HG03196 (cell line): ENCODE results near the gene AGBL4.
"Not testable (repeated sequence)": the region's sequence is repeated elsewhere in the genome, so short reads cannot be mapped to it uniquely, and the experiment has no call there.

ENCODE experiments used
- ATAC-seq: cut with Tn5 transposase; IDR thresholded peaks from one replicate; pipeline ENCODE4 v1.9.1; 2021; ENCODE audit not compliant: unreplicated experiment

The AGBL4 gene

DNA sequence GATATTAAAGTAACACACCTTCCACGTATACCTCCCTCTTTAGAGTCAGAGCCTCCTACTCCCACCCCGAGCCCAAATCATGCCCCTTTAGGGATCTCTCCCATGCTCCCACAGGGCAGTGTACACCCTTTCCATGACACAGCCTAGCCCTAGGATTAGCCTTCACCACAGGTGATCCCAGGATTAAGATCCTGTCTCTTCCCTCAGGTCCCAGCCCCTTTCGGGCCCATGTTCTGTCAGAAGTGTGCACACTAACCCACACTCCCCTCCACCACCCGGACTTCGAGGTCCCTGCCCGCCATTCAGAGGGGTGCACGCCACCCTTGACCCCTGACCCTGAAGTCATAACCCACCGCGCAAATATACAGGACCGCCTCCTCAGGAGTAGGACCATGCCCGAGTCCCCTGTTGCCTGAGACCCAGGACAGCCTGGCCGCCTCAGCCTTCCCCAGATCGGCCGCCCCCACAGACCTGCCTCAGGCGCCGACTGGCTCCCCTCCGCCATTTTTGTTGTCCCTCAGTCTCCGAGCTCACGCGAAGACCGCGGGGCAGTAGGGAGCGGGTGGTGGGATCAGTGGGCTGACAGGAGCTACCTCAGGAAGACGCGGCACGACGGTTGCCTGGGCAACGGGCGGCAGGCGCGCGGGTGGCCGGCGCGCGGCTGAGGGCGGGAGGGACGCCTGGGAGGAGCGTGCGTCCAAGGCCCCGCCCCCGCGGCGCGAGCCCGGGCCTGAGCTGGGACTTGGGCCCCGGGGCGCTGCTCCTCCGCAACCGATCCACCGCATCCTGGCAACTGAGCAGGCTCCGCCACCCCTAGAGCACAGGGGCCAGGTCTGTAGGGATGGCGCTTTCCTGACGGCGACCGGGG lies at the start of gene AGBL4:
TSS of gene AGBL4 (minus strand) at position 663 of the 868 bp plus-strand sequence.
- ATAC-seq, result no peak

DNA sequence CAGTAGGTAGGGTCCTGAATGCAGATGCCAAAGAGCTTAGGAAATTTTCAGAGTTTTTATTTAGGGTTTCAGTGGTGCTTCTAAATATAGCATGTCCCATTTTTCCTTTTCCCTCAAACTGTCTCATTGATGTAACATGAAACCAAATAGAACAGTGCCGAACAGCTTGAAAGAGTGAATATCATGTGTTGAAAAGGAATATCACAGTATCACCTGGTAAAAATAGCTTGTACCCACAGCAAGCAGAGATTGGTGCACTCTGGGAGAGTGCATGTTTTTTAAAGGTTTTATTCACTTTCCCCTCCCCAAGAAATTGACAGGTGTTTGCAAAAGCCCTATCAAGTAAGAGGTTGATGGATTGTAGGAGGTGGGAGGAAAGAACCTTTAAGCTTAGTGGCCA lies 43.1 kb upstream of the AGBL4 start:
- ATAC-seq, result no peak

DNA sequence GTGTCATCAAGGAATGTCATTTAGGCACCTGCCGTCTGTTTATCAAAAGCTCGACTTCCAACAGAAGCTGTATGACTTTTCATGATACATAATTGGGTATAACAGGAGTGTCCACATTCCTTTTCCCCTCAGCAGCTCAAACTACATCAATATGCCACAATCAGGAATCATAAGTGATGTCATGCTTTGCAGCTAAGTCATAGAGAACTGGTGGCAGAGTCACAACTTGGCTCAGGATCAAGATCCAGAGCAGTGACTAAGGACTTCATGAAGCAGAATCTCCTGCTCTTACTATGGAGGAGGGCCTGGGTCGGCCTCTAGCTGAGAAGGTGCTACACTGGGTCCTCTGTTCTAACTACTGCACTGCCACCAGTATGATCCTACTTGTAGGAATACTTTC lies 36.5 kb upstream of the AGBL4 start:
- no peak for ATAC-seq

DNA sequence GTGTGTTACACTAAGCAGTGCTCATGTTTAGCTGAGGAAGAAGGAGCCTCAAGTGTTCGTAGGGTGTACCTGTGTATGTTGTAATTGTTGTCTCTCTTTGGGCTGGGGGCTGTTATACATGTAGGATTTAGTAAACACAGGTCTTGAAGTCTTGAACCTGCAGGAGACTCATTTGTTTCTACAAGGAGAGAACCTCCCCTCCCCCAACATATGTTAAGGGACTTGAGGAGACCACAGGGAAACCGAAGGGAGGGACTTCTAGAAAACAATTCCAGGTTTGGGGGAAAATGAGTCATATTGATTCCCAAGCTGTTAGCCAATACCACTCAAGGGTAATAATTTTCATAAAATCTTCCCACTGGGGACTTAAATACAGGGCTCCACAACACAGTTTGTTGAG lies 25.0 kb upstream of the AGBL4 start:
- ATAC-seq, result no peak

DNA sequence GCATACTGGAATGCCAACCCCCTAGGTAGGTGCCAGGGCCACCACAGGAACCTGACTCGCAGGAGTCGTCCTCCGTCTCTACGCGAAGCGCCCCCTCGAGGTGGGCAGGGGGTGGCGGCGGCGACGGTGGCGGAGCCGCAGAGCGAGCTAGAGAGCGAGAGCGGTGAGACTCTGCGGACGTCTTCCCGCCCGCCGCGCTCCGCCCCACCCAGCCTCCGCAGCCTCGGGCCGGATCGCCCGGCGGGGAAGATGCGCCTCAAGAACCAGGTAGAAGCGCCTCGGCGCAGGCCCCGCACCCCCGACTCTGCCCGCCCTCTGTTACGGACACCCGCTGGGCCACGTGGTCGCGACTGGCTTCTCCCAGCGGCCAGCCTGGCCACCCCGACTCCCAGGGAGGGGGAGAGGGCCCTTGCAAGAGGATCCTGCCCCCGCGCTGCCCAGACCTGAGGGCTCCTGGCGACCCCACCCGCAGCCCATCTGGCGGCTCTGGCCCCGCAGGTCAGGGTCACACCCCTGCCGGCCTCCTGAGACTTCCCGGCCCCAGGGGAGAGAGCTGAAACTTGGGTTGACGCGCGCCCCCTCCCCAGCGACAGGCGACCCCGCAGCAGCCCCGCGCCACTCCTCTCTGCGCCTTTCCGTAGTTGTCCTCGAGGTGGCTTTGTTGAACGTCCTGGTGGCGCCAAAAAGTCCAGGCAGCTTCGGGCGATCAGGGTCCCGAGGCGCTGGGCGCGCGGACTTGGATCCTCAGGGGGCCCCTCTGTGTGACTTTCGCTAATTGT lies 24.4 kb upstream of the AGBL4 start:
- no peak for ATAC-seq

DNA sequence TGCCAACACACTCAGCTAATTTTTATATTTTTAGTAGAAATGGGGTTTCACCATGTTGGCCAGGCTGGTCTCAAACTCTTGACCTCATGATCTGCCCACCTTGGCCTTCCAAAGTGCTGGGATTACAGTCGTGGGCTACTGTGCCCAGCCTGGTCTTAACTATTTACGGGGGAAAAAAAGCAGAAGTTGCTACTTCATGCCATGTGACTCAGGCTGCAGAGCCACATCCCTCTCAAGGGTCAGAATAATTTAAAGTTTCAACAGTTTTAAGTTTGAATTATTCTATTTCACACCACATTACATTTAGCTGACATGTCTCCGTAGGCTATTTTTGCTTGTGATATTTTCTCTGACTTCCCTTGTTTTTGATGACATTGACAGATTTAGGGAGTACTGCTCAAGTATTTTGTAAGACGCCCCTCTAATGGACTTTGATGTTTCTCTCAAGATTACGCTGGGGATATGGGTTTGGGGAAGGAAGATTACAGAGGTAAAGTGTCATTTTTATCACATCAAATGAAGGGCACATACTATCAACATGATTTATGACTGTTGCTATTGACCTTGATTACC lies 14.6 kb upstream of the AGBL4 start:
- ATAC-seq, result no peak

DNA sequence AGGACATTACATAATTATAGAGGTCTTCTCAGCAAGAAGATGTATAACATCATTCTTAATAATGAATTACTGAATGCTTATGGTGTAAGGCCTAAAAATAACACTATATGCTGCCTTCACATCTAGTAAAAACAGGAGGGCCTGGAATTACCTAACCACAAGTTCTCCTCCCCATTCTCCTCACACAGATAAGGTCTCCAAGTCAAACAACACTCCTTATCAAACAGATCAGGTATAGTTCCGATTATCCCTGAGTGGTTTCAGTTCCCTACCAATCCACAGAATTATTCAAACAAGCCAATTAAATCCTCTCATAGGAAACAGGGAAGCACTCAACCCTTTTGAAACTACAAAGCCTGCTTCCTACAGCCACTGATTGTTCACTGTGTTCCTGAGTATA lies 4.0 kb upstream of the AGBL4 start:
- no peak for ATAC-seq

DNA sequence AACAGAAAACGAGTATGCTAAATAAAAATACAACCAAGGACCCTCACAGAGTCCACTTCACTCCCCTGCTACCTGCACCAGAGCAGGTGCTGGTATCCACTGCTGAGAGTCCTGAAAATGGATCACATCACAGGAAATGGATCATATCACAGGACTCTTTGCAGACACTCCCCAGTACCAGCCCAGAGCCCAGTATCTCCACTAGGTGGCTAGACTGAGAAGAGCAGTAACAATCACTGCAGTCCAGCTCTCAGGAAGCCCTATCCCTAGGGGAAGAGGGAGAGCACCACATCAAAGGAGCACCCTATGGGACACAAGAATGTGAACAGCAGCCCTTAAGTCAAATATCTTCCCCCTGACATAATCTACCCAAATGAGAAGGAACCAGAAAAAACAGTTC lies 28.0 kb downstream of the AGBL4 start:
- ATAC-seq, result no peak

DNA sequence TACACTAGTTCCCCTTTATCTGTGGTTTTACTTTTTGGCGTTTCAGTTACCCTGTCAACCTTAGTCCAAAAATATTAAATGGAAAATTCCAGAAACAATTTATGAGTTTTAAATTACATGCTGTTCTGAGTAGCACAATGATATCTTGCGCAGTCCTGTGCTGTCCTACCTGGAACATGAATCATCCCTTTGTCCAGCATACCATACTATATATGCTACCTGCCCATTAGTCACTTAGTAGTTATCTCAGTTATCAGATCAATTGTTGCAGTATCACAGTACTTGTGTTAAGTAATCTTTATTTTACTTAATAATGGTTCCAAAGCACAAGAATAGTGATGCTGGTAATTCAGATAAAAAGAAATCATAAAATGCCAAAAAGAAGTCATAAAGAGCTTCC lies 52.7 kb downstream of the AGBL4 start:
- ATAC-seq, result no peak

DNA sequence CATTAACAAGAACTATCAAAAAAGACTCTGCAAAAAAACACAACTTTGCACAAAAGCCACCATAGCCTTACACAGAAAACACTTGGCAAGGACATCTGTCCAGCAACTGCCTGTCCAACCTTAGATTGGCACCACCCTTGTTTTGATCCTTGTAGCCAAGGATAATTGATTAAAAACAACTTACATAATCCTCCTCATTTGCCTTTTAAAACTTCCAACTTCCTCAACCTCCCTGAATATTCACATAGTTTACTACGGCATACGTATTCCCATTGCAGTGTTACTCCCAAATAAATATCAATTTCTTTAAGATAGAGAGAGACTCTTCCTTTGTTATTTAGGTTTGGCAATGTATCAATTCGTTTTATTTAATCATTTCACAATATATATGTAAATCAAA lies 72.4 kb downstream of the AGBL4 start:
- ATAC-seq, result no peak

DNA sequence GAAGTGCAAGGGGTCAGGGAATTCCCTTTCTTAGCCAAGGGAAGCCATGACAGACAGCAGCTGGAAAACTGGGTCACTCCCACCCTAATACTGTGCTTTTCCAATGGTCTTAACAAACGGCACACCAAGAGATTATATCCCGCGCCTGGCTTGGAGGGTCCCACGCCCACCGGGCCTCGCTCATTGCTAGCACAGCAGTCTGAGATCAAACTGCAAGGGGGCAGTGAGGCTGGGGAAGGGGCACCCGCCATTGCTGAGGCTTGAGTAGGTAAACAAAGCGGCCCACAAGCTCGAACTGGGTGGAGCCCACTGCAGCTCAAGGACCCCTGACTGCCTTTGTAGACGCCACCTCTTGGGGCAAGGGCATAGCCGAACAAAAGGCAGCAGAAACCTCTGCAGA lies 108.5 kb downstream of the AGBL4 start:
- ATAC-seq, result not testable (repeated sequence)

DNA sequence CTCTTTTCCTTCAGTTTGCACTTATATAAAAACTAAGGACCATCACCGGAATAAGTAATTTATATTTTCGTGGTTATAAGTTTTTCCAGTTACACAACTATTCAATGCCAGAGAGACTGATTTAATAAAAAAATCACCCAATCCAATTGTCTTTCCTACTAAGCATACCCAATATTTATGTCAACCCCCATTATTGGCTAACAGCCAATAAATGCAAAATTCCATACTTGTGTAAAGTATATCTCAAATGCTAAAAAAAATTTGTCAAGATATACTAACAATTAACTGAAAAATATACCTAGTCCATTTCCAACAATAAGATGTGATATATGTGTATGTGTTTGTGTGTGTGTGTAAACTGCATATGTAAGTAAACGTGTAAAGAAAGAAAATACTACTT lies 117.4 kb downstream of the AGBL4 start:
- ATAC-seq, result no peak

DNA sequence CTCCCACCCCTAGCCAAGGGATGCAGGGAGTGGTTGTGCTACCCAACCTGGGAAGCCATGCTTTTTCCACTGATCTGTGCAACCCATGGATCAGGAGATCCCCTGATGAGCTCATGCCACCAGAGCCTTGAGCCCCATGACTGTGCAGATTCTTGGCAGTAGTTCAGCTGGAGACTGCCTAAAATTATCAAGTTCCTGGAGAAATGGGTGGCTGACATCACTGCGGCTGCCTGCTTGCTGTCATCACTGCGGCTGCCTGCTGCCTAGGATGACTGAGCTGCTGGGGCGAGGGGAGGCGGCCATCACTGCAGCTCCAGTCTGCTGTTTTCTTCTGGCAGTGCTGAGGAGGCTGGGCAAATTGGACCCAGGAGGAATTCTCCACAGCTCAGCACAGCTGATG lies 159.2 kb downstream of the AGBL4 start:
- ATAC-seq, result no peak

DNA sequence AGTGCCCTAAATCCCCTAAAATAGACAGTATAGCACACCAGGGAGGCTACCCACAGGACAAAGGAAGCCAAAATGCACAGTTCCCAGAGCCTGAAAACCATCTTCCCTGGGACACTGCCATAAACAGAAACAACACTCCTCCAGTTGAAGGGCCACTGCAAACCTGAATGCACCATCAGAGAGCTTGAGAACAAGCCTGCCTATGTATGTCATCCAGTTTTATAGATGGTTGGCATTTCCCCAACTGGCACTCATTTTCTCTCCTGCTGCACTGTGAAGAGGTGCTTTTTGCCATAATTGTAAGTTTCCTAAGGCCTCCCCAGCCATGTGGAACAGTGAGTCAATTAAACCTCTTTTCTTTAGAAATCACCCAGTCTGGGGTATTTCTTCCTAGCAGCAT lies 169.0 kb downstream of the AGBL4 start:
- no peak for ATAC-seq

DNA sequence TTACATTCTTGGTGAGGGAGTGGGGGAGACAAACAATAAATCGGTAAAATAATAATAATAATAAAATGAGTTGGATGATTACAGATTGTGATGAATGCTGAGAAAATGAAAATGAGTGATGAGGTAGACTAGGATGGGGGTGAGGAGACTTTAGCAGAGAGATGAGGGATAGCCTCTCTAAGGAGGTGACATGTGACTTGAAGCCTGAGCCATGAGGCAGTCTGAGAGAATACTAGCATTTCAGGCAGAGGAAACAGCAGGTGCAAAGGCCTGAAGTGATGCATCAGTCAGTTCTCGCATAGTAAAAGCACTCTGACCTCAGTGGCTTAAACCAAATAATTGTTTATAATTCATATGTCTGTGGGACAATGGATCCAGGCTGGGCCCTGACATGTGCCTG lies 181.2 kb downstream of the AGBL4 start:
- ATAC-seq, result no peak

DNA sequence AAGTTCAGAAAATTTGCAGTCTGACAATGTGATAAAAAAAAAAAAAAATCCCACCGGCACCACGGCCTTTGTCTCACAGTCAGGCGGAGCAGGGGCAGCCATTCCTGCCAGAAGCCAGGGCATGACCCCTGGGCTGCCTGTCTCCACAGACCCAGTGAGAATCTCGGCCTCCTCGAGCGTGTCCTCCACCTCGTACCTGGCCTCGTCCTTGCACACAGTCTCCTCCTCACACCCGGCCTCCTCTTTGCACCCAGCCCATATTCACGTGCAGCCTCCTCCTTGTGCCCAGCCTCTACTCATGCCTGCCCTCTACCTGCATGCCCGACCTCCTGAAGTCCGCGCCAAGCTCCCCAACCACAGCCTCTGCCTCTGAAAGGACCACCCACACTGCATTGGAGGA lies 182.0 kb downstream of the AGBL4 start:
- ATAC-seq, result no peak

DNA sequence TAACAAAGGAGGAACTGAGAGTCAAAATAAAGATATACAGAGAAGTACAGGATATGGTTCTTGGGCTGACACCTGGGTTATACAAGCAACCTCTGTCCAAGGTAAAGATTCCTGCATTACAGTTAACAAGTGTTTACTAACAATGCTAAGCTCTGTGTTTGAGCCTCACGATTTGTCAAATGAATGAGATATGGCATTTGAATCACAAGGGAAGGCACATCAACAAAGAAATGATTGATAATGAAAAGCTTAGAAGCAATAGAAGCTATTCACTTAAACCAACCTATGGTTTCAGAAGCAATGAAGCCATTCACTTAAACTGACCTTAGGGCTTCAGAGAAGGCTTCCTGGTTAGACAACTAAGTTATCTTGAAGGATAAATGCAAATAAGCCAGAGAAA lies 199.5 kb downstream of the AGBL4 start:
- no peak for ATAC-seq

DNA sequence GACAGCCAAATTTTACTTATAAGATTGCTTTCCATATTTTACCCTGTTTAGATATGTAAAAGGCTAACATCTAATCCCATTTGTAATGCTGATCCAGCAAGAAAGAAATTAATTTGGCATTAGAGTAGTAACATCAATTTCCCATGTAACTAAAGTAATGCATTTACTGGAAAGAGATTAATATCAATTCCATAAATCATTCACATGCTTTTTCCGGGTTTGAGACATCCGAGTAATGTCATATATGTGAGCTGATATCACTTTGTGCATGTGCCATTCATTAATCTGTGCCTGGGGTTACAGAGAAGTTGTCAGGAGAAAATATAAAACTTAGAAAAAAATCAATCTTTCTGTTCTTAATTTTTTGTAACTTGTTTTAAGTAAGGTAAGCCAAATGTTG lies 206.1 kb downstream of the AGBL4 start:
- no peak for ATAC-seq

DNA sequence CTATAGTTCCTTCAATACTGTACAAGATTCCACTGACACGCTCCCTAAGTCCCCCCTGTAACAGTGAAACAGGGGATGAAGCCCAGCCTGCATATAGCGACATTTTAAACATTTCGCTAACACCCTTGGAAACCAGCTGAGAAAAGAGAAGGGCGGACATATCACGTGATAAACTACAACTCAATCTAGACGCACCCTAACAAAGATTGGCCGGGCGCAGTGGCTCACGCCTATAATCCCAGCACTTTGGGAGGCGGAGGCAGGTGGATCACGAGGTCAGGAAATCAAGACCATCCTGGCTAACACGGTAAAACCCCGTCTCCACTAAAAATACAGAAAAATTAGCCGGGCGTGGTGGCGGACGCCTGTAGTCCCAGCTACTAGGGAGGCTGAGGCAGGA lies 236.7 kb downstream of the AGBL4 start:
- ATAC-seq, result not testable (repeated sequence)

DNA sequence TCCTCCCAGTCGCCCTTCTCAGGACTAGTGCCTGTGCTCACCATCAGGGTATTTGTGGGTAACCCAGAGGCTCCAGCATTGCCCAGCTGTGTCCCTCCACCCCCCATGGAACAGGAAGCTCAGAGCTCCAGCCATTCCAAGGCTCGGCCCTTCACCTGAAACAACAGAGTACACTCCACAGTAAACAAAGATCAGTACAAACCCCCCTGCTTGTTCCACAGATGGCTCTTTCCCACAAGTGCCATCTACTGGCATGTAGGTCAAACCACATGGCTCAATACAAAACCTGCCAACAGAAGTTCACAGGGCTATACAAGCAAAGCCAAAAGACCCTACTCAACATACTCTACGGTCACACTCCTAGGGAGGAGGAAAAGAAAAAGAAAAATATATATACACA lies 258.7 kb downstream of the AGBL4 start:
- ATAC-seq, result no peak

DNA sequence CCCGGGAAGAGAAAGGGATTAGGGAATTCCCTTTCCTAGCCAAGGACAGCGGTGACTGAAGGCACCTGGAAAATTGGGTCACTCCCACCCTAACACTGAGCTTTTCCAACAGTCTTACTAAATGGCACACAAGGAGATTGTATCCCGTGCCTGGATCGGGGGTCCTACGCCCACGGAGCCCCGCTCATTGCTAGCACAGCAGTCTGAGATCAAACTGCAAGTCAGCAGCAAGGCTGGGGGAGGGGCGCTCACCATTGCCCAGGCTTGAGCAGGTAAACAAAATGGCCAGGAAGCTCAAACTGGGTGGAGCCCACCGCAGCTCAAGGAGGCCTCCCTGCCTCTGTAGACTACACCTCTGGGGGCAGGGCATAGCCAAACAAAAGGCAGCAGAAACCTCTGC lies 285.6 kb downstream of the AGBL4 start:
- not testable (repeated sequence) for ATAC-seq

DNA sequence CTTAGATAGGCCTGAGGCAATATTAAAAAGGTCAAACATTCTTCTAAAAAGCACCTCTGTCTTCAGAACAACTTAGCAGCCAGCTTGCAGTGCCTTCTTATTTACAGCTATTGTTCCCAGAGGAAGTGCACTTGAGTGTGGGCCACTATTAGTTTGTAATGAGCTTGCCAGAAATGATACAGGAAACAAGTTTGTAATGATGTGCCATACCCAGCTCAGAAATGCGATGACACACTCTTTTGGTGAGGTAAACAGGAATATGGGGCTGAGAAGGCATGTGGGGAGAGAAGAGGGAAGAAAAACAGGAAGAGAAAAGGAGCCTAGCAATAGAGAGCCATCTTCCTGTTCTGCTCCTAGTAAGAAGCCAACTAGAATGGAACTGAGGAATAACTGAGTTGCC lies 295.4 kb downstream of the AGBL4 start:
- ATAC-seq, result no peak
